Neuronal stem cell (in vitro differentiated cells): ENCODE results near the gene ITGA8.

ENCODE experiments used
- DNase-seq: peaks from one replicate; pipeline ENCODE4 v3.0.0-alpha.2; 2013; ENCODE audit warnings: low spot score
- H2AFZ ChIP-seq: one replicate; pipeline ENCODE4 v1.6.1; 2013; ENCODE audit warnings: mild to moderate bottlenecking, low read length, inconsistent platforms
- H2AK5ac ChIP-seq: 2 replicates; pipeline ENCODE4 v1.6.1; 2013; ENCODE audit warnings: low read depth, mild to moderate bottlenecking, inconsistent platforms, low read length, moderate library complexity, mixed read lengths
- H2BK120ac ChIP-seq: 2 replicates; pipeline ENCODE4 v1.6.1; 2013; ENCODE audit warnings: low read depth, mild to moderate bottlenecking, inconsistent platforms, low read length, moderate library complexity, mixed read lengths
- H2BK12ac ChIP-seq: one replicate; pipeline ENCODE4 v1.6.1; 2013; ENCODE audit warnings: low read length, inconsistent platforms
- H2BK15ac ChIP-seq: 2 replicates; pipeline ENCODE4 v1.6.1; 2013; ENCODE audit warnings: mild to moderate bottlenecking, low read length, inconsistent platforms, mixed read lengths
- H2BK5ac ChIP-seq: one replicate; pipeline ENCODE4 v1.6.1; 2013; ENCODE audit warnings: inconsistent platforms, mild to moderate bottlenecking, low read length, moderate library complexity
- H3K14ac ChIP-seq: one replicate; pipeline ENCODE4 v1.6.1; 2013; ENCODE audit warnings: low read length, inconsistent platforms
- H3K18ac ChIP-seq: 2 replicates; pipeline ENCODE4 v1.6.1; 2013; ENCODE audit warnings: low read length, inconsistent platforms
- H3K23ac ChIP-seq: 2 replicates; pipeline ENCODE4 v1.6.1; 2013; ENCODE audit warnings: low read depth, mild to moderate bottlenecking, mixed read lengths, low read length, inconsistent platforms; ENCODE audit not compliant: poor library complexity
- H3K27ac ChIP-seq: replicated peaks from 3 replicates; pipeline ENCODE4 v1.5.1; 2013; ENCODE audit warnings: low read length, inconsistent platforms
- H3K27me3 ChIP-seq, 3 experiments: 2 replicates each; pipeline ENCODE4 v1.6.1; 2013; ENCODE audit warnings: low read length in 3 of 3, mild to moderate bottlenecking in 2 of 3, inconsistent platforms in 1 of 3, low read depth in 1 of 3, mixed read lengths in 1 of 3, moderate library complexity in 1 of 3; ENCODE audit not compliant: control insufficient read depth in 3 of 3, insufficient read depth in 3 of 3
- H3K36me3 ChIP-seq, 2 donors: replicated peaks in 1 of 2; 2 replicates each; pipeline ENCODE4 v1.6.1; 2013; ENCODE audit warnings: low read length in 2 of 2; ENCODE audit not compliant: control insufficient read depth in 2 of 2, insufficient read depth in 2 of 2
- H3K4ac ChIP-seq: 2 replicates; pipeline ENCODE4 v1.6.1; 2013; ENCODE audit warnings: inconsistent platforms, mild to moderate bottlenecking, low read length, moderate library complexity
- H3K4me1 ChIP-seq, 2 donors: 1 replicate in 1 of 2; 2 replicates in 1 of 2; pipeline ENCODE4 v1.6.1; 2013; ENCODE audit warnings: low read length in 2 of 2, low read depth in 1 of 2; ENCODE audit not compliant: control insufficient read depth in 2 of 2, insufficient read depth in 1 of 2
- H3K4me2 ChIP-seq: one replicate; pipeline ENCODE4 v1.6.1; 2013; ENCODE audit warnings: mild to moderate bottlenecking, low read length, inconsistent platforms; ENCODE audit not compliant: insufficient read depth, poor library complexity, severe bottlenecking
- H3K4me3 ChIP-seq, 2 donors: 2 replicates each; pipeline ENCODE4 v1.5.1; 2013; ENCODE audit warnings: low read length in 2 of 2, mild to moderate bottlenecking in 2 of 2, inconsistent platforms in 1 of 2, moderate library complexity in 1 of 2
- H3K79me1 ChIP-seq: one replicate; pipeline ENCODE4 v1.6.1; 2013; ENCODE audit warnings: low read depth, mild to moderate bottlenecking, inconsistent platforms, low read length, moderate library complexity
- H3K9ac ChIP-seq: one replicate; pipeline ENCODE4 v1.6.1; 2013; ENCODE audit warnings: mild to moderate bottlenecking, low read depth, low read length, inconsistent platforms; ENCODE audit not compliant: poor library complexity
- H3K9me3 ChIP-seq, 2 donors: replicated peaks in 1 of 2; 2 replicates each; pipeline versions ENCODE3 to v1.6.1; 2013; ENCODE audit warnings: low read length in 2 of 2, mild to moderate bottlenecking in 2 of 2, inconsistent platforms in 1 of 2, low read depth in 1 of 2, mixed read lengths in 1 of 2, moderate library complexity in 1 of 2; ENCODE audit not compliant: control insufficient read depth in 2 of 2, insufficient read depth in 1 of 2
- H4K8ac ChIP-seq: one replicate; pipeline ENCODE4 v1.6.1; 2013; ENCODE audit warnings: low read depth, mild to moderate bottlenecking, inconsistent platforms, low read length, moderate library complexity
- H4K91ac ChIP-seq: one replicate; pipeline ENCODE4 v1.6.1; 2013; ENCODE audit warnings: low read length, low read depth, mild to moderate bottlenecking, inconsistent platforms; ENCODE audit not compliant: poor library complexity
- WGBS, 2 donors: extraction: QIAGEN DNeasy Blood & Tissue Kit; methylation state at CpG; one replicate each; pipeline ENCODE4 v1.1.7; 2013; ENCODE audit warnings: missing lambda C conversion rate in 2 of 2, mixed read lengths in 1 of 2; ENCODE audit not compliant: insufficient read length in 2 of 2, insufficient replicate concordance in 1 of 2; ENCODE audit errors: extremely low coverage in 2 of 2; 5-methylcytosine and 5-hydroxymethylcytosine counted together

The ITGA8 gene

GRCh38 chr10:15572531-15573045 is 147.1 kb downstream of the ITGA8 start:
- H3K4me1 ChIP-seq = peaks cover 0 to 3% of the 10 kb centered on the region in 2 donors
- H2AK5ac ChIP-seq = no peak overlapping the region
- no peak overlapping the region for H3K23ac ChIP-seq
- H3K18ac ChIP-seq = no peak overlapping the region
- no peaks in the 10 kb centered on the region for H3K9me3 ChIP-seq
- H4K91ac ChIP-seq = no peak overlapping the region
- H2AFZ ChIP-seq = no peak overlapping the region
- H2BK5ac ChIP-seq = no peak overlapping the region
- no peak for DNase-seq
- H3K4ac ChIP-seq = no peak overlapping the region
- no peak overlapping the region for H3K27ac ChIP-seq
- H2BK15ac ChIP-seq = no peak overlapping the region
- no peak overlapping the region for H2BK120ac ChIP-seq
- no peaks in the 10 kb centered on the region for H3K36me3 ChIP-seq
- H3K14ac ChIP-seq = no peak overlapping the region
- no peaks in the 10 kb centered on the region for H3K79me1 ChIP-seq
- H2BK12ac ChIP-seq = no peak overlapping the region
- no peak overlapping the region for H3K9ac ChIP-seq
- WGBS, 2 donors = no CpG with 5 or more reads among the region's 6 CpGs
- H3K4me3 ChIP-seq = no peak overlapping the region
- no peak overlapping the region for H4K8ac ChIP-seq
- H3K4me2 ChIP-seq = no peak overlapping the region
- no peaks in the 10 kb centered on the region for H3K27me3 ChIP-seq

- Histone ChIP-seq H3K79me1 (no peaks in the 10 kb centered on the region), H2BK15ac (no peak overlapping the region), H2AK5ac (no peak overlapping the region), H2BK12ac (no peak overlapping the region), H2BK5ac (no peak overlapping the region), H4K8ac (no peak overlapping the region), H3K23ac (no peak overlapping the region), H2AFZ (no peak overlapping the region), H3K4me1 (peaks cover 0 to 3% of the 10 kb centered on the region in 2 donors), H3K36me3 (no peaks in the 10 kb centered on the region), H3K18ac (no peak overlapping the region), H3K4me2 (no peak overlapping the region), H2BK120ac (no peak overlapping the region), H3K14ac (no peak overlapping the region), H3K27me3 (no peaks in the 10 kb centered on the region), H3K4ac (no peak overlapping the region), H3K4me3 (no peak overlapping the region), H4K91ac (no peak overlapping the region), H3K9me3 (no peaks in the 10 kb centered on the region), H3K9ac (no peak overlapping the region), H3K27ac (no peak overlapping the region)
- no CpG with 5 or more reads among the region's 3 CpGs for WGBS, 2 donors
- DNase-seq = no peak
These were observed 148.1 kb downstream of the ITGA8 start for GRCh38 chr10:15571575-15571974.

- H3K27me3 ChIP-seq = no peaks in the 10 kb centered on the region
- no peak overlapping the region for H2BK12ac ChIP-seq
- H3K36me3 ChIP-seq = no peaks in the 10 kb centered on the region
- peaks cover 0 to 3% of the 10 kb centered on the region in 2 donors for H3K4me1 ChIP-seq
- H3K14ac ChIP-seq = no peak overlapping the region
- H2AK5ac ChIP-seq = no peak overlapping the region
- no peak overlapping the region for H2AFZ ChIP-seq
- H3K4ac ChIP-seq = no peak overlapping the region
- DNase-seq = peak; percentile 14
- no peak overlapping the region for H2BK120ac ChIP-seq
- H3K79me1 ChIP-seq = no peaks in the 10 kb centered on the region
- no peak overlapping the region for H2BK15ac ChIP-seq
- H4K91ac ChIP-seq = no peak overlapping the region
- no peak overlapping the region for H3K27ac ChIP-seq
- H3K4me3 ChIP-seq = no peak overlapping the region
- H3K4me2 ChIP-seq = no peak overlapping the region
- no peak overlapping the region for H3K18ac ChIP-seq
- no CpG with 5 or more reads among the region's 3 CpGs for WGBS, 2 donors
- H3K9me3 ChIP-seq = no peaks in the 10 kb centered on the region
- no peak overlapping the region for H4K8ac ChIP-seq
- H3K9ac ChIP-seq = no peak overlapping the region
- H2BK5ac ChIP-seq = no peak overlapping the region
- no peak overlapping the region for H3K23ac ChIP-seq
These were observed 148.9 kb downstream of the ITGA8 start for GRCh38 chr10:15570738-15571339.

GRCh38 chr10:15567952-15568351 is 151.8 kb downstream of the ITGA8 start:
- Histone ChIP-seq H3K79me1 (no peaks in the 10 kb centered on the region), H2AK5ac (no peak overlapping the region), H2BK15ac (no peak overlapping the region), H2BK12ac (no peak overlapping the region), H3K27ac (no peak overlapping the region), H4K8ac (no peak overlapping the region), H2AFZ (no peak overlapping the region), H3K9ac (no peak overlapping the region), H3K4me1 (peaks cover 0 to 3% of the 10 kb centered on the region in 2 donors), H3K9me3 (no peaks in the 10 kb centered on the region), H3K18ac (no peak overlapping the region), H3K4me2 (no peak overlapping the region), H3K23ac (no peak overlapping the region), H3K27me3 (no peaks in the 10 kb centered on the region), H4K91ac (no peak overlapping the region), H2BK120ac (no peak overlapping the region), H3K14ac (no peak overlapping the region), H3K4me3 (no peak overlapping the region), H2BK5ac (no peak overlapping the region), H3K36me3 (no peaks in the 10 kb centered on the region), H3K4ac (no peak overlapping the region)
- WGBS, 2 donors = no CpG with 5 or more reads among the region's 1 CpG
- DNase-seq = no peak
